ENCODE results near the gene BAIAP2L2. TPM values are rescaled to one million over a fixed set of nuclear protein-coding genes. Genes with fewer than 3 reads are reported as not detected.

Gene BAIAP2L2
- total RNA-seq, 2 donors from 2014 or later, result 0.66 to 4.4 TPM

GRCh38 chr22:38141217-38141973 is 30.9 kb upstream of the BAIAP2L2 start:
- H3K27me3 ChIP-seq, result no peaks in the 10 kb centered on the region
- DNase-seq (no peak), ATAC-seq (no peak)
- 81 to 84% methylated on average over 15 to 16 of the region's 16 CpGs for WGBS, 2 donors
- H3K4me1 ChIP-seq, result no peaks in the 10 kb centered on the region
- TF ChIP-seq CTCF (IDR thresholded peaks at IDR 0.05) (no peak), POLR2A (IDR thresholded peaks at IDR 0.05) (no peak)
- no peak overlapping the region for H3K27ac ChIP-seq
- H3K9me3 ChIP-seq, result no peaks in the 10 kb centered on the region
- intact Hi-C loops (cut with DNase I), result no loop called here
- no peaks in the 10 kb centered on the region for H3K36me3 ChIP-seq (replicated peaks in 1 of 2; ENCODE audit: insufficient read depth in 1 of 2, low read depth in 2 of 2)
- H3K4me3 ChIP-seq, result no peak overlapping the region

DNA sequence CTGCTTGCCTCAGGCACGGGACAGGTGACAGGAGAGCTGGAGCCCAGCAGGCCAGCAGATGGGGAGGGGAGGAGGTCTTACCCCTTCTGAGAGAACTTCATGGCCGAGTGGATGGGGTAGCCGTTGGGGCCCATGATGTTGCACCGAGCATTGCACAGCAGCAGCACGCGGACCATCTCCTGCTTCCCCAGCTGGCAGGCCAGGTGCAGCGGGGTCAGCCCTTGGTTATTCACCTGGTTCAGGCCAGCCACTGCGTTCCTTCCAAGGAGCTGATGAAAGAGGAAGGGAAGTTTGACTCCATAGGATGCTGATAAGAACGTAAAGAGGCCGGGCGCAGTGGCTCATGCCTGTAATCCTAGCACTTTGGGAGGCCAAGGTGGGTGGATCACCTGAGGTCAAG is 29.4 kb upstream of the BAIAP2L2 start:
- WGBS, 2 donors, result 90 to 92% methylated on average over 7 to 11 of the region's 11 CpGs
- Histone ChIP-seq H3K27me3 (no peaks in the 10 kb centered on the region), H3K4me1 (no peaks in the 10 kb centered on the region), H3K27ac (no peak overlapping the region), H3K4me3 (no peak overlapping the region), H3K9me3 (no peaks in the 10 kb centered on the region), H3K36me3 (replicated peaks in 1 of 2; ENCODE audit: insufficient read depth in 1 of 2, low read depth in 2 of 2) (no peaks in the 10 kb centered on the region)
- intact Hi-C loops (cut with DNase I), result no loop called here
- DNase-seq, result no peak
- TF ChIP-seq CTCF (IDR thresholded peaks at IDR 0.05) (no peak), POLR2A (IDR thresholded peaks at IDR 0.05) (no peak)
- ATAC-seq, result no peak

DNA sequence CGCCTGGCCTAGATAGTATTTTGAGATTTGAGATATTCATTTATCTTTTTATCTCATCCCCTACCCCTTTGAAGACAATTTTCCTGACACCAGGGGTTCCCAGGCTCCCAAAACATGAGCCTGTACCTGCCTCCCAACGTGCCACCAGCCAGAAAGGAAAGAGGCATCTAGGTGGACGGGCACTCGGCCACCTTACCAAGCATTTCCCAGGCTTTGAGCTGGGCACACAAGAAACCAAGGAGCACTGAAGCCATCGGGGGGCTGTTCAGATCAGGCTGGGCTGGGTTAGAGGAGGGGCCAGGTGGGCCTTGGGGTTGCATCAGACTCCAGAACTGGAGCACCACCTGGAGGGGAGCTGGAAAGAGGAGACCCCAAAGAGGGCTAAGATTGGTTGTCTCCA is 28.5 kb upstream of the BAIAP2L2 start:
- H3K4me3 ChIP-seq, result no peak overlapping the region
- no peaks in the 10 kb centered on the region for H3K9me3 ChIP-seq
- H3K27me3 ChIP-seq, result no peaks in the 10 kb centered on the region
- H3K27ac ChIP-seq, result no peak overlapping the region
- 80 to 84% methylated on average over 5 of the region's 5 CpGs for WGBS, 2 donors
- no peak for DNase-seq
- no peak for TF ChIP-seq CTCF (IDR thresholded peaks at IDR 0.05)
- no peak for TF ChIP-seq POLR2A (IDR thresholded peaks at IDR 0.05)
- H3K36me3 ChIP-seq (replicated peaks in 1 of 2; ENCODE audit: insufficient read depth in 1 of 2, low read depth in 2 of 2), result no peaks in the 10 kb centered on the region
- no peak for ATAC-seq
- intact Hi-C loops (cut with DNase I), result no loop called here
- H3K4me1 ChIP-seq, result no peaks in the 10 kb centered on the region

DNA sequence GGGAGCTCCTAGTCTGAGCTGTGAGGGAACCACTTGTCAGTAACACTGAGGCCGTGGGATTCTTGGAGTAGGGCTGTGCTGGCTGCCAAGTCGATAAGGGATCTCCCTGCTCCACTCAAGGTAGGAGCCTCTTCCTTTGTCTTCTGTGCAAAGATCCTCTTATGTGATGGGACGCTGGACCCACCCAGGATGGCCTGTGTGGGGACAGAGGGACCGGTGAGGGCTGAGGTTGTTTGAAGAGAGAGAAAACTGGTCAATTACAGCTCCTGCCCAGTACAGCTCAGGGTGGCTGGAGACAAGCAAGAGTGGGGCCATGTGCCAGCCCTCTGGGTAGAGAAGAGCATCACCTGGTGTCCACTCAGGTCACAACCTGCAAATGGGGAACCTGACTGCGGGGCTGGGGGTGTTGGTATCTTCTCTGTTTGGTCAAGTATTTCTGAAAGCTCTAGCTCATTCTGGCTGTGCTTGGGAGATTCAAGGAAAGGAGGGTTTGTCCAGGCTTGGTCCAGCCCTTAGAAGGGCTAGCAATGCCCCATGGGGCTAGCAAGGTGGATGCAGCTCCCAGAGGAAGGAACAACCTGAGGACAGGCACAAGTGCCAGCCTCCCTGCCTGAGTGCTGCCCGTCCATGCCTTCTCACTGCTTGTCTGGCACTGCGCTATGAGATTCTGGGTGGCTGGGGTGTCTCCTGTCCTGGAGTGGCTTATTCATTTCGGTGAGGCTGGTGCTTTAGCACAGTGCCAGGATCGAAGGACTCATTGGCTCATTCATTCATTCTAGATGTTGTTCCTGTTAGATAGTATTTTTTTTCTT is 27.6 kb upstream of the BAIAP2L2 start:
- H3K4me1 ChIP-seq, result no peaks in the 10 kb centered on the region
- no peaks in the 10 kb centered on the region for H3K27me3 ChIP-seq
- no peak overlapping the region for H3K27ac ChIP-seq
- ATAC-seq, result no peak
- intact Hi-C loops (cut with DNase I), result no loop called here
- H3K36me3 ChIP-seq (replicated peaks in 1 of 2; ENCODE audit: insufficient read depth in 1 of 2, low read depth in 2 of 2), result no peaks in the 10 kb centered on the region
- TF ChIP-seq POLR2A (IDR thresholded peaks at IDR 0.05) (no peak), CTCF (IDR thresholded peaks at IDR 0.05) (no peak)
- H3K4me3 ChIP-seq, result no peak overlapping the region
- no peak for DNase-seq
- no peaks in the 10 kb centered on the region for H3K9me3 ChIP-seq
- WGBS, 2 donors, result 85 to 90% methylated on average over 7 to 9 of the region's 9 CpGs

Data from body of pancreas (tissue), 4 donors.